Measurements from ENCODE around the gene EPHA5.

EPHA5 gene

DNA sequence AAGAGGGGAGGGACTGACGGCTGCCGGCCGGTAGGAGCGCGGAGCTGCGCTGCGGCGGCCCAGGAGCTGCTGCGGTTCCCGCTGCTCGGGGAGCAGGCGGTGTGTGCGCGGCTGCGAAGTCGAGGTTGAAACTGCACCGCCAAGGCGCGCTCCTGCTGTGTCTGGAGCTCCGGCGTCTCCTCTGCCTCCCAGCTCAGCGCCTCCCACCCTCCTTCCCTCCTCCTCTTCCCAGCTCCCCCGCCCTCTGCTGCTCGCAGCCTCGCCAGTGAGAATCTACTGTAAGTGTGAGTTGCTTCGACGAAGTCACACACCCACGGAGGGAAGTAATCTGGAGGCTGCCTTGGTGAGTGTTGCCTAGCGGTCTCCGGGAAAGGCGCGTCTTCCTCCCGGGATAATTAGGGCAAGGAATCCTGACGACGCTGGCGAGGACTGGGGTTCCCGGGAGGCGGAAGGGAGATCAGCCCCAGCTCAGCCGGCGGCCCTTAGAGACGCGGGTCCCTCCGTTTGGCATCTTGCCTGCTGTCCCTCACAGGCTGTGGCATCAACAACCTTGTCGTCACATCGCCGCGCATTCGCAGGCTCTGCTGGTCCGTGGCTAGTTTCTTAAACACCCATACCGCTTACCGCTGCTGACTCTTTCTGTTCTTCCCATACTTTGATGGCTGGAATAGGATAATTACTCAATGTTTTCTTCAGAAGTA is at the start of gene EPHA5:
Gene EPHA5, minus strand, starts transcription at position 159 of the 701 bp plus-strand sequence. CDS start 747 bp downstream, outside the sequence.
- no peak for DNase-seq

DNA sequence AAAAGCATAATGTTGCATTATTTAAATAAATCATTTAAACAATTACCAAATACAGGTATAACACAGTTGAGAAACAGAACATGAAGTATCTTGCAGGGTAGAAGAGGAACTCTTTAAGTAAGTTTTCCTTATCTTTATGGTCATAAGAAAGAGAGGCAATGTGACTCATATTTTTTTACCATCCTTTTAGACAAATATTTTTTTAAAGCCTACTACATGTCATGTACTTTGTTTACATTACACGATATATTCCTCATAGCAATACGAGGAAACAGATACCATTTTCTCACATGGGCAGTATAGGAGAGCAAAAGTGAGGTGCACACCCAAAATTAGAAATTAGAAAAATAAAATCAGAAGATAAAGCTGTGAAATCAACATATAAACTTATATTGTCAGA is 49.3 kb upstream of the EPHA5 start:
- DNase-seq, result no peak

GRCh38 chr4:65698631-65699030 is 28.3 kb upstream of the EPHA5 start:
- no peak for DNase-seq

DNA sequence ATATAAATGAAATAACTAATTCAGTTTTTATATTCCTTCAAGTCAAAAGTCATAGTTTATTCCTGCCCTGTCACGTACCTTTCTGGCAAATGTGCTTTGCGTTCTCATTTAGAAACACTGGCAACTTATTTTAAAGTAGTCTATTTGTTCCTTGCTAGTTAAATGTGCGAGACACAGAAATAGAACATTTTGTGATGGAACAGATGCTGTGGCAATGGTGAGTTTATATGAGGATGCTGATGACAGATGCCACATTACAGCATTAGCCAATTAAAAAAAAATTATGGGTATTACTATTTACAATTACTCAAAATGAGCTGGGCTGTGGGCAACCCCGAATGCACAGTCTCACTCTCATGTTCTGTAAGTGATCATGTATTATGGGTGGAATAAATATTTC is 26.1 kb upstream of the EPHA5 start:
- DNase-seq, result no peak

GRCh38 chr4:65671372-65671771 is 1.1 kb upstream of the EPHA5 start:
- DNase-seq, result no peak

DNA sequence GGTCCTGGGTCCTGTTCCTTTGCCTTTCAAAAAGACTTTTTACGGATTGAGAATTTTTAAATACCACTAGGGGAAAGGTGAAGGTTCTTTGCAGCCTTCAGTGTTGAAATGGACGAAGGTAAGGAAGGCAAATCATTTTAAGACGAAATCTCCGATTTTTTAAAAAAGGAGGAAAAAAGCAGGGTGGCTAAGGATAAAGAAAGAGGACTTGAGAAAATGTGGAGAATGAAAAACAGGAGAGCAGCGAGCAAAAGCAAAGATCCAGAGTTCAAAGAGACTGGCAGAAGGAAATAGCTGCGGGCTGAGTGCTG is 314 bp downstream of the EPHA5 start:
- DNase-seq, result no peak

DNA sequence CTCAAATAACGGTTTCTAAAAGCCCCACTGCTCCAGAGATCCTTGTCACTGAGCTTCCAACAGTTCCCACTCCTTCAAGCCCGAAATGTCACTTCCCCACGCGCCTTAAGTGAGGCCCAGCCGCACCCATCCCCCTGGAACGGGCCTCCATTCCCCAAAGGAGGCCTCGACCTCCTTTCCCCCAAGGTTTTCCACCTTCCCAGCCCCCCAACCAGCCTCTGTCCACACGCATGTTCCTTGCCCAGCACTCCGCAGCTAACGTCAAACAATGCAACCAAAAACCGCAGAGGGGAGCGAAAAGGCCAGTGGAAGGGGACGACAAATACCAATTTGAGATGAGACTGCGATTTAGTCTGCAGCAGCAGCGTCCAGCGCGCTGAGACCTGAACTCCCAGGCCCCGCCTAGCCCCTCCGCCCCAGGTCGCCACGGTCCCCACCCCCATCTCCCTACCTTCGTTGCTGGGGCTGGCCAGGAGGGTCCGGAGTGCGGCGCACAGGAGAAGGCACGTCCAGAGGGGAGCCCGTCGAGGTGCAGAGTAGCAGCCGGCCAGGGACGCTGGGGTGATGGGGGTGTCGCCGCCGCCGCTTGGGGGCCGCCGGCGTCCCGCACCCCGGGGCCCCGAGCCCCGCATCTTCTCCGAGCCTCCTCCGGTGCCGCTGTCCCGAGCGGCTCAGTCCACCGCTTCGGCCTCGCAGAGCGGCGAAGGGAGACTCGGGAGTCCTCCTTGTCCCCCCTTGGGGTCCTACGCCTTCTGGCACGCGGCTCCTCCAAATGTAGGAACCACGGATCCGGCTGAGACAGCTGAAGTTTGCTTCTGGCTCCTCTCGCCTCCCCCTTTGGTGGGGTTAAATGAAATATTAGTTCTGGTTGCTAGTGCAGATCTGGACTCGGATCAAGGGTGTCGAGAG is 924 bp downstream of the EPHA5 start:
- DNase-seq, result no peak

GRCh38 chr4:65668201-65669089 is 1.8 kb downstream of the EPHA5 start:
- DNase-seq, result no peak

- DNase-seq, result no peak
These were observed 2.7 kb downstream of the EPHA5 start for GRCh38 chr4:65667506-65668041.

DNA sequence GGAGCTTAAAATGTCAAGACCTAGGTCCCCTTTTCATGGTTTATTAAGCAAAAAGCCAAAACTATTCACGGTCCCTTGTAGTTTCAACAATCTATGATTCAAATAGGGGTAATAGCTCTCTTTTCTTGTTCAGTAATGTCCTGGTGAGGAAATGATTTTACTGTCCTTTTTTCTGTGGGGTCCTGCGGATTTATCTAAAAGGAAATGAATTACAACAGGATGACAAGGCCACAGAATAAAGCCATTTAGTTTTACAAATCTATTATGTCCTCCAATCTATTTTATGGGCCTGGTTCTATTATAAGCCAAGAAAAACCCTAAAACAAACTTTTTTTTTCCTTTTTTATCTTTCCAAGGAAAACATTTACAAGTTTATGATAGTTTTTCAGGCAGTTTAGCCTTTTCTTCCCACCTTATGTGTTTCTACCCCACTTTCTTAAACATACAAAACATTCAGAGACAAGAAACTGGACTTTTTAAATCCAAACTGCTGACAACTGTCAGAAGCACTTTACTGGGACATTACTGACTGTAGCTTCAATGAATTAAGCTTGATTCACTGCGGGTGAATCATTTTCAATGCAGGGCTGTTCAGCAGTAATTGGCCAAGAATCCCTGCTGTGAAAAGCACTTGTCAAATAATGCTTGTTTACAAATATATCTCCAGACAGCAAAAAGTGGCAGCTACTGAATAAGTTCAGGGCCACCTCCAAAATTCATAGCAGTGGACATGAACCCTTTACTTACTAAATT is 4.3 kb downstream of the EPHA5 start:
- DNase-seq, result no peak

DNA sequence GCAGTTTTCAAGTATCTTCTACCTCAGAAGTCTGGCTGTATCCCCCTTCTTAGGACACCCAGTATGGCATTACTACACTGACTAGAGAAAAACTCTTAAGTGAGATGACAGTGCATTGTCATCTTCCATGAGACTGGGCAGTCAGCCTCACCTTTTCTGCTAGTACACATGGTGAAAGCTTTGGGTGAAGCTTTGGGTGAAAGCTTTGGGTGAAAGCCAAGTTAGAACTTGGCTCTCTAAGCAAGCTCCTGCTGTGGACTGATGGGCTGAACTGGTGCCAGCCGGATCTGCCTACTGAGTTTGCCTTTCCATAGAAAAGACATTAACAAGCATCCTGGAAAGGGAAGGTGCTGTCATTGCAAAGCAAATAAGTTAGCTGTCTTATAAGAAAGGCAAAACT is 8.8 kb downstream of the EPHA5 start:
- no peak for DNase-seq

DNA sequence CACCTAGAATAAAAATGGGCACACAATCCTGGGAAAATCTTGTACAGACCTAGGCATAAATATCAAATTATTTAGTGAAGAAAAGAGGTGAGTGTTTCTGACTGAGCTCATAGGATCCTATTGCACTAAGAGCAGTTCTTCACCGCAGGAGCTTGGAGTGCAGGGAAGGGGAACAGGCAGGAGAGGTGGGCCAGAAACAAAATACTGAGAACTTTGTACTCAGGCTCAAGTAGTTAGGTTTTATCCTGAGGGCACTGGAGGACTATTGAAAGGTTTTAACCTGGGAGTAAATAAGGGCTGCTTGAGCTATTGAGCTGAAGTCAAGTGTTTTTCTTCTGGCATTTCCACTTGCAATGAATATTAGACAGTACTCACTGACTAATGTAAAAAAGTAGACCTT is 12.2 kb downstream of the EPHA5 start:
- no peak for DNase-seq

DNA sequence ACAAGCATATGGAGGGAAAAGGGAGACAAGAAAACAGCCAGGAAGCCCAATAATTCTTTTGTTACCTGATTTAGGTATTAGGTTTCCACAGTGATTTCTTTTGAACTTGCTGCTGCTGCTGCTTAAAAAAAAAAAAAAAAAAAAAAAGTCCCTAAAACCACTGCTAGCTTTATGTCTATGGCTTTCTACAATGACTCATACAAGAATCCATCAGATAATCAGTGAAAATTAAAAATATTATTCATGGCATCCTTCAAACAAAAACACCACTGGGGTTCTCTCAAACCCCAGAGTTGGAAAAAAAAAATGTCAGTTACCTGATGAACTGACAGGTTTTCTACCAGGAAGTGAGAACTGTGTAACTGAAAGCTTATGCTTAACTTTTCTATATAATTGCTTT is 14.3 kb downstream of the EPHA5 start:
- DNase-seq, result no peak

GRCh38 chr4:65654976-65655375 is 15.3 kb downstream of the EPHA5 start:
- DNase-seq, result no peak

DNA sequence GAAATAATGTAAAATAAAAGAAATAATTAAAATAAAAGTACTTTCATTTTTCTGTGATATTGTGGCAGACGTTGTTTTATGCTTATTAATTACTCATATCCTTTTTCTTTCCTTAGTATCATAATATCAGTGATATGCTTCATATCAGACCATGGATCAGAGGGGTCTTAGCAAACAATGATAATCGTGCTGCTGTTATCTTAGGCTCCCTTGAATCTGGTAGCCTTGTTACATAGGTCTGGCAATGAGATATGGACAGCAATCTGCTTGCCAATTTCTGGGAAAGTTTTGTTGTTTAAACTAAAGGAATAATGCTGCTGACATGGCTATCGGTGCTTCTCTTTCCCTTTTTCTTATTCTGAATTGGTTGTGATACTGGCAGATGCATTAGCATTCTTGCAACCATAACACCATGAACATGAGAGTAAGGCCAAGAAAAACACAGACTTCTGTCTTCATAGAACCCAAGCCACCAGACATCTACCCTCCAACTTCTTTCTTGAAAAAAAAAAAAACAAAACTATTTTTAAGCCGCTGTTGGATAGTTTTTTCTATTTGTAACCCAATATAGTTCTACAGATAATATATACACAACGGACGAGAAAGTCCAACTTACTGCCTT is 16.4 kb downstream of the EPHA5 start:
- DNase-seq, result no peak

- no peak for DNase-seq
These were observed 18.5 kb downstream of the EPHA5 start for GRCh38 chr4:65651751-65652150.

- DNase-seq, result no peak
These were observed 19.3 kb downstream of the EPHA5 start for GRCh38 chr4:65651031-65651430.

GRCh38 chr4:65646136-65646535 is 24.2 kb downstream of the EPHA5 start:
- no peak for DNase-seq

DNA sequence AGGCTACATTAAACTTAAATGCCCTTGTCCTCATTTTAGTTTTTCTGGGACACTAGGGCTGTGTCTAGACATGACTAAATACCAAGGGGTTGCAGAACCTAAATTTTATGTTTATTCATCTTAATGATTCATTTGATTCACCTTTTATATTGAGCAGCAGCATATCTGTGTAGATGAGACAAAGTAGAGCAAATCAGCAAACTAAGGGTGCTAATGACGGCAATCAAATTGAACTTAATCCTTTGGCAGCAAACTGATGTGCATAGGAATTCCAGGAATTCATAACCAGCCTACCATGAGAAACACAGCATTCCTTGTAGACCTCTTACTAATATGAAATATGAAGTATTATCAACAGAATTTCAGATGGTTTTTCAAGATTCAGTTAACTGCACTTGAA is 25.1 kb downstream of the EPHA5 start:
- DNase-seq, result no peak

- DNase-seq, result no peak
These were observed 35.1 kb downstream of the EPHA5 start for GRCh38 chr4:65635051-65635821.

- no peak for DNase-seq
These were observed 45.6 kb downstream of the EPHA5 start for GRCh38 chr4:65624651-65625050.
